ENCODE results near the gene UFSP1. TPM values are rescaled to one million over a fixed set of nuclear protein-coding genes. Genes with fewer than 3 reads are reported as not detected.
A peak's percentile ranks its signal among the peaks of the same experiment; 100 is the strongest.

Gene UFSP1
- total and polyA plus RNA-seq, 4 donors, result 1.4 to 4.2 (median 2.5) TPM

GRCh38 chr7:100884736-100885439 is 4.6 kb downstream of the UFSP1 start:
- DNase-seq (ENCODE audit: low read depth in 4 of 6, low spot score in 6 of 6), result peak in 1 of 6 donors; percentile 0
- WGBS (ENCODE audit: insufficient coverage), result 95% methylated on average over 19 of the region's 29 CpGs
- H3K27ac ChIP-seq (ENCODE audit: low read depth, low read length), result no peak overlapping the region

GRCh38 chr7:100882785-100883526 is 6.6 kb downstream of the UFSP1 start:
- peaks cover 96% of the 10 kb centered on the region for H3K36me3 ChIP-seq (ENCODE audit: control insufficient read depth, insufficient read depth, low read length)
- no peaks in the 10 kb centered on the region for H3K9me3 ChIP-seq (ENCODE audit: control insufficient read depth, insufficient read depth, low read length)
- no peak for DNase-seq (ENCODE audit: low read depth in 4 of 6, low spot score in 6 of 6)
- 75% methylated on average over 19 of the region's 24 CpGs for WGBS (ENCODE audit: insufficient coverage)
- H3K4me3 ChIP-seq (ENCODE audit: low read depth, low read length), result no peak overlapping the region
- H3K27ac ChIP-seq (ENCODE audit: low read depth, low read length), result no peak overlapping the region
- H3K4me1 ChIP-seq (ENCODE audit: control insufficient read depth, insufficient read depth, low read length), result peaks cover 37% of the 10 kb centered on the region
- H3K27me3 ChIP-seq (ENCODE audit: control insufficient read depth, insufficient read depth, low read length), result no peaks in the 10 kb centered on the region

More at GRCh38 chr7:100884736-100885439, 4.6 kb downstream of the UFSP1 start:
- no peaks in the 10 kb centered on the region for H3K27me3 ChIP-seq (ENCODE audit: control insufficient read depth, insufficient read depth, low read length)
- no peaks in the 10 kb centered on the region for H3K9me3 ChIP-seq (ENCODE audit: control insufficient read depth, insufficient read depth, low read length)
- peaks cover 48% of the 10 kb centered on the region for H3K4me1 ChIP-seq (ENCODE audit: control insufficient read depth, insufficient read depth, low read length)
- H3K4me3 ChIP-seq (ENCODE audit: low read depth, low read length), result no peak overlapping the region
- H3K36me3 ChIP-seq (ENCODE audit: control insufficient read depth, insufficient read depth, low read length), result peaks cover 93% of the 10 kb centered on the region

- Histone ChIP-seq H3K9me3 (ENCODE audit: control insufficient read depth, insufficient read depth, low read length) (no peaks in the 10 kb centered on the region), H3K36me3 (ENCODE audit: control insufficient read depth, insufficient read depth, low read length) (peaks cover 90% of the 10 kb centered on the region), H3K27ac (ENCODE audit: low read depth, low read length) (no peak overlapping the region), H3K4me1 (ENCODE audit: control insufficient read depth, insufficient read depth, low read length) (peaks cover 31% of the 10 kb centered on the region), H3K4me3 (ENCODE audit: low read depth, low read length) (no peak overlapping the region), H3K27me3 (ENCODE audit: control insufficient read depth, insufficient read depth, low read length) (no peaks in the 10 kb centered on the region)
- 95% methylated on average over 4 of the region's 9 CpGs for WGBS (ENCODE audit: insufficient coverage)
- DNase-seq (ENCODE audit: low read depth in 4 of 6, low spot score in 6 of 6), result no peak
Measured at GRCh38 chr7:100882201-100882600, 7.3 kb downstream of the UFSP1 start.

GRCh38 chr7:100881136-100881535 is 8.4 kb downstream of the UFSP1 start:
- Histone ChIP-seq H3K27ac (ENCODE audit: low read depth, low read length) (no peak overlapping the region), H3K4me3 (ENCODE audit: low read depth, low read length) (no peak overlapping the region), H3K36me3 (ENCODE audit: control insufficient read depth, insufficient read depth, low read length) (peaks cover 86% of the 10 kb centered on the region), H3K4me1 (ENCODE audit: control insufficient read depth, insufficient read depth, low read length) (peaks cover 35% of the 10 kb centered on the region), H3K27me3 (ENCODE audit: control insufficient read depth, insufficient read depth, low read length) (no peaks in the 10 kb centered on the region), H3K9me3 (ENCODE audit: control insufficient read depth, insufficient read depth, low read length) (no peaks in the 10 kb centered on the region)
- no peak for DNase-seq (ENCODE audit: low read depth in 4 of 6, low spot score in 6 of 6)
- WGBS (ENCODE audit: insufficient coverage), result 95% methylated on average over 17 of the region's 20 CpGs

- H3K27me3 ChIP-seq (ENCODE audit: control insufficient read depth, insufficient read depth, low read length), result no peaks in the 10 kb centered on the region
- no peak overlapping the region for H3K27ac ChIP-seq (ENCODE audit: low read depth, low read length)
- 68% methylated on average over 6 of the region's 7 CpGs for WGBS (ENCODE audit: insufficient coverage)
- DNase-seq (ENCODE audit: low read depth in 4 of 6, low spot score in 6 of 6), result no peak
- H3K4me1 ChIP-seq (ENCODE audit: control insufficient read depth, insufficient read depth, low read length), result peaks cover 40% of the 10 kb centered on the region
- H3K4me3 ChIP-seq (ENCODE audit: low read depth, low read length), result no peak overlapping the region
- peaks cover 85% of the 10 kb centered on the region for H3K36me3 ChIP-seq (ENCODE audit: control insufficient read depth, insufficient read depth, low read length)
- no peaks in the 10 kb centered on the region for H3K9me3 ChIP-seq (ENCODE audit: control insufficient read depth, insufficient read depth, low read length)
Measured at GRCh38 chr7:100880645-100881044, 8.9 kb downstream of the UFSP1 start.

GRCh38 chr7:100879685-100880261 is 9.7 kb downstream of the UFSP1 start:
- WGBS (ENCODE audit: insufficient coverage), result 49% methylated on average over 11 of the region's 11 CpGs
- DNase-seq (ENCODE audit: low read depth in 4 of 6, low spot score in 6 of 6), result no peak
- Histone ChIP-seq H3K36me3 (ENCODE audit: control insufficient read depth, insufficient read depth, low read length) (peaks cover 76% of the 10 kb centered on the region), H3K4me1 (ENCODE audit: control insufficient read depth, insufficient read depth, low read length) (peaks cover 40% of the 10 kb centered on the region), H3K9me3 (ENCODE audit: control insufficient read depth, insufficient read depth, low read length) (no peaks in the 10 kb centered on the region), H3K4me3 (ENCODE audit: low read depth, low read length) (no peak overlapping the region), H3K27me3 (ENCODE audit: control insufficient read depth, insufficient read depth, low read length) (no peaks in the 10 kb centered on the region), H3K27ac (ENCODE audit: low read depth, low read length) (no peak overlapping the region)

GRCh38 chr7:100878685-100879084 is 10.8 kb downstream of the UFSP1 start:
- Histone ChIP-seq H3K36me3 (ENCODE audit: control insufficient read depth, insufficient read depth, low read length) (peaks cover 65% of the 10 kb centered on the region), H3K4me1 (ENCODE audit: control insufficient read depth, insufficient read depth, low read length) (peaks cover 50% of the 10 kb centered on the region)

GRCh38 chr7:100878013-100878412 is 11.5 kb downstream of the UFSP1 start:
- DNase-seq (ENCODE audit: low read depth in 4 of 6, low spot score in 6 of 6), result no peak
- Histone ChIP-seq H3K4me3 (ENCODE audit: low read depth, low read length) (no peak overlapping the region), H3K27me3 (ENCODE audit: control insufficient read depth, insufficient read depth, low read length) (no peaks in the 10 kb centered on the region), H3K36me3 (ENCODE audit: control insufficient read depth, insufficient read depth, low read length) (peaks cover 63% of the 10 kb centered on the region), H3K27ac (ENCODE audit: low read depth, low read length) (no peak overlapping the region), H3K4me1 (ENCODE audit: control insufficient read depth, insufficient read depth, low read length) (peaks cover 51% of the 10 kb centered on the region), H3K9me3 (ENCODE audit: control insufficient read depth, insufficient read depth, low read length) (no peaks in the 10 kb centered on the region)
- WGBS (ENCODE audit: insufficient coverage), result 100% methylated on average over 3 of the region's 7 CpGs

More at GRCh38 chr7:100878685-100879084, 10.8 kb downstream of the UFSP1 start:
- WGBS (ENCODE audit: insufficient coverage), result 63% methylated on average over 1 of the region's 6 CpGs
- no peak overlapping the region for H3K4me3 ChIP-seq (ENCODE audit: low read depth, low read length)
- DNase-seq (ENCODE audit: low read depth in 4 of 6, low spot score in 6 of 6), result no peak
- no peaks in the 10 kb centered on the region for H3K9me3 ChIP-seq (ENCODE audit: control insufficient read depth, insufficient read depth, low read length)
- no peaks in the 10 kb centered on the region for H3K27me3 ChIP-seq (ENCODE audit: control insufficient read depth, insufficient read depth, low read length)
- H3K27ac ChIP-seq (ENCODE audit: low read depth, low read length), result no peak overlapping the region

- Histone ChIP-seq H3K36me3 (ENCODE audit: control insufficient read depth, insufficient read depth, low read length) (peaks cover 60% of the 10 kb centered on the region), H3K4me1 (ENCODE audit: control insufficient read depth, insufficient read depth, low read length) (peaks cover 38% of the 10 kb centered on the region), H3K27ac (ENCODE audit: low read depth, low read length) (peak overlapping the region; percentile 99), H3K4me3 (ENCODE audit: low read depth, low read length) (peak overlapping the region; percentile 92), H3K27me3 (ENCODE audit: control insufficient read depth, insufficient read depth, low read length) (no peaks in the 10 kb centered on the region), H3K9me3 (ENCODE audit: control insufficient read depth, insufficient read depth, low read length) (no peaks in the 10 kb centered on the region)
- WGBS (ENCODE audit: insufficient coverage), result under 1% methylated on average over 35 of the region's 39 CpGs
- peak in 1 of 6 donors; percentile 43 for DNase-seq (ENCODE audit: low read depth in 4 of 6, low spot score in 6 of 6)
Measured at GRCh38 chr7:100875356-100875751, 14.2 kb downstream of the UFSP1 start.
